ENCODE data around the gene PLCB1.
A peak's percentile ranks its signal among the peaks of the same experiment; 100 is the strongest.

PLCB1 gene

DNA sequence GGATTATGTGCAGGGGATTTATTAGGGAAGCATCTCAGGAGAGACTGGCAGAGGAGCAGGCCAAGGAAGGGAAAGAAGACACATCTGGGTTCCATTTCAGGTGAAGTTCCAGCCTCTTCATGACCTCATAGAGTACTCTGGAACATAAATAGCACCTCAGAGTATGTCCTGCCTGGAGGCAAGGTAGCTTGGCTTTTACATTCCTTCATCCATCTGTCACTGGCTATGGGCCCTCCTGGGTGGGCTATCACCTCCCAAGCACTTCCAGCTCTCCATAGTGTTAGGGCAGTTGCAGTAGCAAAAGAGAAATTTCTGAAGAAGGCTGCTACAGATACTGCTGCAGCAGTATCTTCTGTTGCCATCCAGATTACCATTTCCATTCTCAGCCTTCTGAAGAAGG is 116.0 kb downstream of the PLCB1 start:
- DNase-seq, result no peak

DNA sequence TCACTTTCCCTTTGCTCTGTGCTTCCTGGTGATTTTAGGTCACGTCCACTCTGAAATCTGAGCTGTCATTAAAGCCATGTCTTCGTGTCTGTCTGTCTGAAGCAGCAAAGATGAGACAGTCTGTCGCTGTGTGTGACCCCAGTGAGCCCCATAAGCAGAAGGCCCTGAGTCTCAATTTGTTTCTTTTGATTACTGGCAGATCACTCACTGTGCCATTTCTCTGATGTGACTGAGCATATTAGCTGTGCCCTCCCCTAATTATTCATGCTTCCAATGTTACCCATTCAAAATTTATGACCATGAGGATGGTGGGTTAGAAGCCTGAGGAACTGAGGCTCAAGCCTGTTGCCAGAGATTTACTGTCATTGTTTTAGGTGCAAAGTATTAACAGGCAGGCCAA is 117.6 kb downstream of the PLCB1 start:
- no peak for DNase-seq

DNA sequence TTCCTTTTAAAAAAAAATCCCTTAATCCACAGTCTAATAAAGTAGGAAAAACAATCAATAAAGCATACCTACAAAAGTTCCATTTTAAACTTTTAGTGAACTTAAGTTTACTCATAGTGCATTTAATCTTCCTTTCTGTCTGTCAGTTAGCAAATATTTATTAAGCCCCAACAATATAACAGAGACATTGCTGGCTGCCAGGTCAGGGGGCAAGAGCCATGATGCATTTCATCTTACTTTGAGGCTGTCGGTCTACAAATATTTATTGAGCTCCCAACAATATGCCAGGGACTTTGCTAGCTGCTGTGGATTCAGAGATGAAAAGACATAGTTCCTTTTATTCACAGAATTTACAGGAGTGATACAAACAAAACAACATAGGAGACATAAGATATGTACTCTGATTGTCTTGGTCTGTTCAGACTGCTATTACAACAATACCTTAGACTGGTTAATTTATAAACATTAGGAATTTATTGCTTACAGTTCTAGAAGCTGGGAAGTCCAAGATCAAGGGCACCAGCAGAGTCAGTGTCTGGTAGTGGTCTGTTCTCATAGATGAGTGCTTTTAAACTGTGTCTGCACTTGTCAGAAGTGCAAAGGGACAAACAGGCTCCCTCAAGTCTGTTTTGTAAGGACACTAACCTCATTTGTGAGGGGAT is 118.6 kb downstream of the PLCB1 start:
- no peak for DNase-seq

DNA sequence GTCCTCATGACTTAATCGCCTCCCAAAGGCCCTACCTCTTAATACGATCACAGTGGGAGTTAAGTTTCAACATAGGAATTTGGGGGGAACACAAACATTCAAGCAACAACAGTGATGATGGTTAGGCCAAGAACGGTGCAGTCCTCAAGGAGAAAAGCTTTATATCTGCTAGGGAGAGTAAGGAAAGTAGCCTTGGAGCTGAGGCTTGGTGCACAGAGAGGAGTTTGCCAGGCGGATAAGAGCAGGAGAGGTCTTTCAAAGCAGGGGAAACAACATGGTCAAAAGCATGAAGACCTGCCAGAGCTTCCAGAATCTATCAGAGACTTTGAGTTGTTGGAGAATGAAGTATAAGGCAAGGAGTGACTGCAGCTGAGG is 119.1 kb downstream of the PLCB1 start:
- DNase-seq, result no peak

DNA sequence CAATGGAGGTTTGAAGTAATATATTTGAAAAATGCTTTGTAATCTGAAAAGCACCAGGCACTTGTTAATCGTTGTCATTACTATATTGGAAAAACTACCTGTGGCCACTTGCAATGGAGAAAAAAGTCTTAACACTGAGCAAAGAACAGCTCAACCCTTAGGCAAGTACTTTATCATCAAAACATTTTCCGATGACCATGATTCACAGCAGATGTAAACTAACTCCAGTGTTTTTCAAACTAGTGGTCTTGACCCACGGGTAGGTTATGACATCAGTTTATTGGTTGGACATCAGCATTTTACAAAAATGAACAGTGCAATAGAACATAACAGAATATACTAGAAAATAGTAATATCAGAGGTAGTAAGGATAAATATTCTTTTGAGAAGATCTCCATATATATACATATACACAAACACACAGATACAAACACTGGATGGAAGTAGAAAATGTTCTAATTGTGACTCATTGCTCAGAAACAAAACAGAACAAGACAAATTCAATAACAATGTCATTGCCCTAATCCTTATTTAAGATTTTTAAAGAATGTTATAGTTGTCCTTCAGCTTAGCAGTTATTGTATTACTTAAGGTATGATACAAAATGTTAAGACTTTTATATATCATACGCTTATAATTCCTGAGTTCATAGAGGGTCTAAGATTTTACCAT is 123.0 kb downstream of the PLCB1 start:
- no peak for DNase-seq

DNA sequence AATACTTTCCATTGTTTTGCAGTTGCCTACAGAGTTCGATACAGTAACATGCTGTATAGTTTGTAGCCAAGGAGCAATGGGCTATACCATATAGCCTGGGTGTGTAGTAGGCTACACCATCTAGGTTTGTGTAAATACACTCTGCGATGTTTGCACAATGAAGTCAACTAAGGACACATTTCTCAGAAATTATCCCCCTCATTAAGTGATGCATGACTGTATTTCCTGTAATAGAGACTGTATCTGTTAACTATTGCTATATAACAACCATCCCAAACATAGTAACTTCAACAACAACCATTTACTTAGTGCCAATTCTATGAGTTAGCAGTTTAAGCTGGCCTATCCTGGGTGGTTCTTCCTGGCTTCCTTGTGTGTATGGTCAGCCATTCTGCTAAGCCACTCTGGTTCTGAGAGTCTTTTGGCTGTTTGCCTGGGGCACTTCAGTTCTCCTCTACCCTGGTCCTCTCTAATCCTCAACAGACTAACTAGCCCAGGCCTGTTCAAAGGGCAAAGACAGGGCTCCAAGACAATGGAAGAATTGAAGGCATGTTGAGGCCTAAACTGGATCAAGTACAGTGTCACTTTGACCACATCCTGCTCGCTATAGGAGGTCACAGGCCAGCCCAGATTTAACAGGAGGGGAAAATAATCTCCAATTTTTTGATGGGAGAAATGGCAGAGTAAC is 124.0 kb downstream of the PLCB1 start:
- DNase-seq, result peak; percentile 67

DNA sequence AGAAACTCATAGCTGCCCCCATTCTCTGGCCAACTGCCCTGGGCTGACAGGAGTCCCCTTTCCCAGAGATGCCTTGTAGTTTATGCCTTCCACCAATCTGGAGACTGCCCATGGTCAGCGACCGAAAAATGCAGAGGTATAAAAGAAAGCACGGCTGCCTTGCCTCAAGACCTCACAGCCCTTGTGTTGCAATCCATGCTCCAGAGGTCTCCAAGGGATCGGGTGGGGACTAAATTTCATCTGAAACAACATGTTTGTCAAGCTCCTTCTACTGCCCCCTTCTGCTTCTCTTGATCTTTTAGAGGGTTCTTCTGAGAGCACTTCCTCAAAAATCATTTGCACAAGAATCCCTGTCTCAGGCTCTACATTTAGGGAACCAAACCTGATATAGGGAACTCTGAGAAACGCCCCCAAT is 128.8 kb downstream of the PLCB1 start:
- no peak for DNase-seq

DNA sequence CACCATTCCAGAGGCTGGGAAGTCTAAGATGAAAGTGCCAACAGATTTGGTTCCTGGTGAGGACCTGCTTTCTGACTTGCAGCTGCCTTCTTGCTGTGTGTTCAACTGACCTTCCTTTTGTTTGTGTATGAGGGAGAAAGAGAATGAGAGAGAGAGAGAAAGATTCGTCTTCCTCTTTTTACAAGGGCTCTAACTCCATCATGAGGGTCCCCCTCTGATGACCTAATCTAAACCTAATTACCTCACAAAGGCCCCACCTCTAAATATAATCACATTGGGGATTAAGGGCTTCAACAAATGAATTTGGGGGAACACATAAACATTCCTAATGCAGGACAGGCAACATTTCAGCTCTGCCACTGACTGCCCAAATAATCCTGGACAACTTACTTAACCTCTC is 130.7 kb downstream of the PLCB1 start:
- DNase-seq, result no peak

DNA sequence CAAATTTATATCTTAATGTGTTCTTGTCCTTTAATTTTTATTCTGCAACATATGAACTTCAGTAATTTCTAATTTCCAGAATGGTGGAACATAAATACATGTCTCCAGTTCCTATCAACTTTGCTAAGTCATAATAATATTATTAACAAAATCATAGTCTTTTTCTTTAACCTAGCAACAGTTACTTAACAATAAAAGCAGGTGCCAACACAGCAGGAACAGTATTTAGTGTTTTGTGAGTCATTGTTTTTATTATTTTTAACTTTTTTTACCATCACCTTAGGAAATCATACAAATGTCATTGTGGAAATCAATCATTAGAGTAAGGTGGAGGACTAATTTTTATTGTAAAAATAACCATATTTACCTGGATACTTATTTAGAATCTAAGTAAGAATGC is 133.5 kb downstream of the PLCB1 start:
- no peak for DNase-seq

DNA sequence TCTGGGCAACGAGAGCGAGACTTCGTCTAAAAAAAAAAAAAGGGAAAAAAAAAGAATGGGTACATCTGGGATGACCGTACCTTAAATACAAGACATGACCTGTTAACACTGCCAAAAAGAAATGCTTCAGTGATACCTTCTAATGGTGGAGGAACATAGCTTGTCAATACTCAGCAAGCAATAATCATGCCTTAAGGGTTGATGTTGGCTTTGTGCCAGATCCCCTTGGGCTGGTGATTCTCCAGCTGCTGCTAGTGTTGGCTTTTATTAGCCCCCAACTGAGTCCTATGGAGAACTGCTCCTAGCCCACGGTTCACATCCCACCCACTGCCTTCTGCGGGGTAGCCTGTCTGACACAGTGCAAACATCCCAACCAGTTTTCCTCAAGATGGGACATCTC is 134.9 kb downstream of the PLCB1 start:
- DNase-seq, result no peak

DNA sequence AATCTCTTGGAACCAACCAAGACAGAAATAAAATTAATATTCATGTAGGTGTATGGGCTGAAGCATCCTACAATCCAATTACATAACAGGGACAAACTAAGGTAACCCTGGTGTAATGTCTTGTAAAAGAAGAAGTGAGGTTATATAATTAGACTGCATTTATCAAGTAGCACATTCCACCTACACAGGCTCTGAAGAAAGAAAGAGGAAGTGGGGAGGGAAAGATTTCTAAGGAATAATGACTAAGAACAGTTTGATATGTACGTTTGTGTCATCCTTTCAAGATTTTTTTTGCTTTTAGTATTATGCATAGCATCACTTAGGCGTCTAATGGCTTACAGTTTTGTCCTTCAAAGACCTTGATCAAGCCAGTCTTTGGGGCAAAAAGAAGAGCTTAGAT is 139.7 kb downstream of the PLCB1 start:
- DNase-seq, result no peak

DNA sequence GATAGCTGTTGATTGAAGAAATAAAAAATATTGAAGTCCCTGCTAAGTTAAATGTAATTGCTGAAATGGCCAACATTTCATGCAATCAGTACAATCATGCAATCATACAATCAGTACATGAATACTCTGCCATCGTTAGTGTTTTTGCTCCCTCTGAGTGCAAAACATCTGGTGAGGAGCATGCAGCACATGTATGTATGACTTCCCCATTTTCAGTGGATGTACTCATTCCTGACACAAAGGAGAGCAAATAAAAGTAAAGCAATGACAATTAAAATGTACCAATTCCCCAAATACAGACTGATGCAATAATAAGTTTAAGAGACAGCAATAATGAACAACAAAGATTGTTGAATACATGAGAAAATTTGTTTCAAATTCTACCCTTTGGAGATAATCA is 140.7 kb downstream of the PLCB1 start:
- DNase-seq, result no peak

DNA sequence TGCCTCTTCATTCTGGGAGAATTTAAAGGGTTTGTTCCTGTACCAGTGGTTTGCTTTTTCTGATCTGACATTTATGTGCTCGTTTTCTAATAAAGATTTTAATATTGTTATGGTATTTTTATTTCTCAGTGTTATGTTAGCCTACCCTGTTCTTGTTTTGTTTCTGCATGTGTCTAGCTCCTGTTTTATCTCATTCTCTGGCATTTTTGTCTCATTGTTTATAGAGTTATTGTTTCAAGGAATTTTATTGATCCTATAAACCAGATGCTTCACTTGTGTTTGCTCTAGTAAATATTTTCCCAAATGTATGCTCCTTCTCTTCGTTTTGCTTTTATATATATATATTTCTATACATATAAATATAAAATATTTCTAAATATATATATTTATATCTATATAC is 152.8 kb downstream of the PLCB1 start:
- DNase-seq, result no peak

DNA sequence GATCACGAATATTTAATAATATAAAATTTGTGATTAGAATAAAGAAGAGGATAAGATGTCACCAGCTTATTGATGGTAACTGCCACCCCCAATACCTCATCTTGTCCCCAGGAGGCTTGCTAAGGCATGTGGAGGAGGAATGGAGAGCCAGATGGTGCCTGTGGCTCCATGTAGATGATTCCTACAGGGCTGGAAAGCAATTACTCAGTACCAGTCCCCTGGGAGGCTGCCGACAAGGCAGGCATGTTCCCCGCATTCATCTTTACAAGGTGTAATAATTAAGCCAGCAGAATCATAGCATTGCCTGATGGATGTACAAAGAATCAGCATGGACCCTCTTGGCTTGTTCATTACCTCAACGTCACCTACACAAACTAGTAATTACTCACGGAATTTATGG is 155.3 kb downstream of the PLCB1 start:
- peak; percentile 94 for DNase-seq

DNA sequence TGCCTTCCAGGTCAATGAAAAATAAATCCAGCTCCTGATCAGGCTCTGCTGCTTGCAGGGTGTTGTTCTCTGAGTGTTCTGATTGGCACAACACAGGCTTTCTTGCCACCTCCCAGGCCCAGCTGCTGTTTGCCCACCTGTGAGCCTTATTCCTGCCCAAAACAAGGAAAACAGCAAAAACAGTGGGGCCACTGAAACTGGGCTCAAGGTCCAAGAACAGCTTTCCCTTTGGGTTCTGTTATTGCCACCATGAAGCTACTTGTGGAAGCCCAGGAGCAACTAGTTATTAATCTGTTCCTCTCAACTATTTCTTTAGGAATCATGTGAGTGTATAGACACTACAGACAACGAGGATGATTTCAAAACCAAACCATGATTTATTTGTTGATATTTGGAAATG is 159.1 kb downstream of the PLCB1 start:
- DNase-seq, result no peak

DNA sequence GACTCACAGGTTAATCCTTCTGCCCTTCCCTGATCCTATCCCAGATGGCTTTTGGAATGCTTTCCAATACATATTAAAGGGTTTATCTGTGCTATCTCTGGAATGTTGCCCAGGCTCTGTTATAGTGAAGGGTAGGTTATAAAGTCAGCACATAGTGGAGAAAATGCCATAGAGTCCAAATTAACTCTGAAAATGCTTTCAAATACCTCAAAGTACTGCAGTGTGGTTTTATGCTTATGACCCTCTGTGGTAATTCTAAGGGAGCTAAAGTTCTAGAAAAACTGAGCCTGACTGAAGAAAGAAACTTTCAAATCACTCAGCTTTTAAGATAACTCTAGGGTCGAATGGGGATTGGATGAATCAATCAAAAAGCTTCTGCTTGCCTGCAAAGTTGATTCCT is 159.8 kb downstream of the PLCB1 start:
- no peak for DNase-seq

DNA sequence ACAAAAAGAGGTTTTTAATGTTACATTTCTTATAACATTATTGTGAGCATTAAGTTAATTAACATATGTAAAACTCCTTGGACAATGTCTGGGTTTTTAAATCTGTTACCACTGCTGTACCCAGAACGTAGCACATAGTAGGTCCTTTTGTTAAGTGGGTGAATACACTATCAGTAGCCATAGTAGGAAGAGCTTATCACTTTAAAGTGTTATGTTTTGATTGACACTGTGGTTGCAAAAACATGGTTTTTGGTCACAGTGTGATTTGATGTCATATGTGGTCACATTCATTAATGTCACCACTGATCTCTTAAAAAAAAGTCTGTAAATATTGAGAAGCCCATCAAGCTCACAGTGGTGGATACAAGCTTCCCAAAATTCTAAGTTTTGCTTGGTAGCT is 160.7 kb downstream of the PLCB1 start:
- no peak for DNase-seq

DNA sequence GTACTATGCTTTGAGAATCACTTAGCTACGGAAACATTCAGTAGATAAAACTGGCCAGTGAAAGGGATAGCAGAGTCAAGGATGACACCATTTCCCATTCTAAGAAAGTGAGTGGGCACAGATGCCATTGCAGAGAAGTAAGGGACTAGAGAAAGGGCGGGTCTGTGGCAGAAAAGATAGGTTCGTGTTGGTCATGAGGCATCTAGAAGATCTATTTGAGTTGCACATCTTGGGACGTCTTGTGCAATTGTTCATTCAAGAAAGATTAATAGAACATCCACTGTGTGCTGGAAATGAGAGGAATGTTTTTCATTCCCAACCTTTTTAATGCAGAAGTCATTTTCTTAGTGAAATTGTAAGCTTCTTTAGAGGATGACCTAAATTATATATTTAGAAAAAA is 161.7 kb downstream of the PLCB1 start:
- DNase-seq, result no peak

DNA sequence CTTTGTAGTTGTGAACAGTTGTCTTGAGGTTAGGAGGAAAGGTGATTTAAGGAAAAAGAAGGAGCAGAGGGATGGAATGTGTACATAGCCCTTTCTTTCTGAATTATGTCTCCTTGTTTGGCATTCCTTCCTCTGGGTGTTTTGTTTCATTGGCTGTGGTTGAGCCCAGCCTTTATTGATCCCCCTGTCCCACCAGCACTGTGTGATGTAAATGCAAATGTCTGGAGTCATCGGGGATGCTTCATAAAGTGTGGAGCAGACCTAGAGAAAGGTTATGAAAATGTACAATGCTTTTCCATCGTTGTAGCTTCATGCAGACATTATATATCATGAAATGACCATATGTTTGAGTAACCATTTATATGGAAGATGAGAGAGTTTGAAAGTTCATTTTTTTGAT is 164.5 kb downstream of the PLCB1 start:
- no peak for DNase-seq

DNA sequence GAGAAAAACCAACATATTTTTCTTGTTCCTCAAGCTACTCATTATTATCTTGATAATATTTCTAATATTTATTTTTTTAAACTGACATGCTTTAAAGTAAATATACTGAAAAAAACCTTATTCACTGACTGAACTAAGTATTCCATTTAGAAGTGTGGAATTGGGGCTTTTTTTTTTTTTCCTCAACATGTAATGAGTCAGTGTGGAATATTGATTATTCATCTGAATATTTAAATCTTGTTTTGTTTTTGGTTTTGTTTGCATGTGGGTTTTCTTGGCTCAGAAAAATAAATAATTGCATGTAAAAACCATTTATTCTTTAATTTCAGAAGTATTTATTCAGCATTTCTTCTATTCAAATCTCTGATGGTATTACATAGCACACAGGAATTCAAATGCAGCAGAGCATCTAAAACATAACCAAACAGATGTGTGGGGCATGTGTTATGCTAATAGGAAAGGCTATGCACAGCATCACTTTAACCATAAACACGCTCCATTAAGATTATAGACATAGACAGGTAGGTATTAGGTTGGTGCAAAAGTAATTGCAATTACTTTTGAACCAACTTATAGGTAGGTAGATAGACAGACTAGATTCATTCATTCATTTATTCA is 166.5 kb downstream of the PLCB1 start:
- no peak for DNase-seq

DNA sequence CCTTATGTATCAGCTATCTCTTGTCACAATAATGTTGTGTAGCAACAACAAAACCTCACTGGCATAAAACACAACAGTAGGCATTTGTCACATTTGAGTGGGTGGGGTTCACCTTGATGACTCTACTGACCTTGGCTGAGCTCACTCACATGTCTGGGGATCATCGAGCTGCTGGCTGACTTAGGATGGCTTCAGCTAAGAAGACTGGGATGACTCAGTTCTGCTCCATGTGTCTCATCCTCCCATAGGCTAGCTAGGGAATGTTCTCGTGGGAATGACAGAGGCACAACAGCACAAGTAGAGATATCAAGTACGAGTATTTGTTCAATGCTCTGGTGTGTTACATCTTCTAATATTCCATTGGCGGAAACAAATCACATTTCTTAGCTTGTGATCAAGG is 167.9 kb downstream of the PLCB1 start:
- DNase-seq, result no peak

DNA sequence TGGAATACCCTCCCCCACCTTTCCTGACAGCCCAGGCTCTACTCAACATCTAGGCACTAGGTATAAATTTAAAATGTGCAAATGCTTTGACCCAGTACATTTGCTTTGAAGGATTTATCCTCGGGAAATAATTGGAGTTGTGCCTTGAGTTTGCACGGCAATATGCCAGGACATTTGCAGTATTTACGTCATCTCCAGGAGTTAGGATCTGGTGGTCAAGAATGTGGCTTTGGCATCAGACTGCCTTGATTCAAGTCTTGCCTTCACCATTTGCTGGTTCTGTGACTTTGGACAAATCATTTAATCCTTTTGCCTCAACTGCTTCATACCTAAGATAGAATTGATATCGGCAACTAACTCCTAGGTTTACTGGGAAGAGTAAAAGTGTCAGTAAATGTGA is 169.6 kb downstream of the PLCB1 start:
- DNase-seq, result no peak

DNA sequence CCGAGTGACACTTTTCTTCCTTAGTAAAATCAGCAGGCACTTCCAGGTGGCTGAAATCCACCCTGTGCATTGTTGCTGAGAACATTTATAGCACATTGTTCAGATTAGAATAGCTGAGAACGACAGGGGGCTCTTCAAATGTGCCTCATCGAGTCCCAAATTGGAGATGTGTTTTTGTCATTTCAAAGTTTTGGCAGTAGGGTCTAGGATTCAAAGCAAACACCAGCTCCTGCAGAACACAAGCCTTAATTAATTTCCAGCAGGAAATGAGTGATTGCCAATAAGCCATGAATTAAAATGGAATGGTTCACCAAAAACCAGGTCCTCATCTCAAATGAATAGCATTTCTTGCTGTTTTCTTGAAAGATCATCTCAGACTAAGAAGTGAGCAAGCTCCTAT is 171.6 kb downstream of the PLCB1 start:
- DNase-seq, result no peak

DNA sequence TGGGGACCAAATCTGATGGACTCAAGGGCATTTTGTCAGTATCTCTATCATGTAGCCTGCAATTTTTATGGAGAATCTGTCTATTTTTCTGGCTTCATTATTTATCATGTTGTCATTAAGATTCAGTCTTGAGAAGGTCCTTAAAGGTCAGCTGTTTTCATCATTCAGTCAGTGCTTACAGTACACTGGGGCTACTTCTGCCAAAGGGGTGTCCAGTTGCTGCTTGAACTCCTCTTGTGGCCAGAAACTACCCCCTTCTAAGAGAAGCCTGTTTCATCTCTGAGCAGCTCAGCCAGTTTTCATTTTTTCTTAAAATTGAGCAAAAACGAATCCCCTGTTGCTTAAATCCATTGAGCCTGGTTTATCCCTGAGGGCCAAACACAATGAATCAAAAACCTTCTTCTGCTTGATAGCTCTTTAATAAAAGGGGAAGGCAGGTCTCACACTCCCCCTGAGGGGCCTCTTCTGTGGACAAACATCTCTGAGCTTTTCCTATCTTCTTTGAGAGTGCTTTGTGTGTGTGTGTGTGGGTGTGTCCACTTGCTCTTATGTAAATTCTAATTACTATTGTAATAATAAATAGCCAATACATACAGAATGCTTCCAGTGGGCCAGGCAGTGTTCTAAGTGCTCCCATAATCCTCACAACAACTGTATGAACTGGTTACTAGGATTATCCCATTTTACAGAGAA is 172.2 kb downstream of the PLCB1 start:
- DNase-seq, result no peak

Measured in NCI-H524 treated with DMSO at 0.1 percent for 48 hours (cell line).